ENCODE data around the gene SLC22A25.

Gene SLC22A25
- total RNA-seq: 0 reads per million in 3 donors

GRCh38 chr11:63243533-63243932 is at the start of gene SLC22A25:
Gene SLC22A25 (minus strand): TSS chr11:63243599. CDS start chr11:63229652, 13,947 bp downstream.
- Histone ChIP-seq H3K4me3 (ENCODE audit: insufficient read depth, low read depth, low read length, poor library complexity, severe bottlenecking) (no peak within 1 kb of the TSS), H3K4me1 (ENCODE audit: control insufficient read depth, insufficient read depth, low read length, poor library complexity, severe bottlenecking) (no peaks in the 10 kb centered on the region), H3K27me3 (replicated peaks; ENCODE audit: control insufficient read depth, insufficient read depth, low read length, poor library complexity, severe bottlenecking) (no peaks in the 10 kb centered on the region), H3K36me3 (ENCODE audit: control insufficient read depth, insufficient read depth, low read length) (no peaks in the 10 kb centered on the region), H3K9me3 (ENCODE audit: control insufficient read depth, low read length) (no peaks in the 10 kb centered on the region), H3K27ac (ENCODE audit: insufficient read depth, low read length, poor library complexity, severe bottlenecking) (no peak within 1 kb of the TSS)
- DNase-seq: no peak

GRCh38 chr11:63290285-63290684 is 46.9 kb upstream of the SLC22A25 start:
- H3K4me1 ChIP-seq (ENCODE audit: control insufficient read depth, insufficient read depth, low read length, poor library complexity, severe bottlenecking): no peaks in the 10 kb centered on the region
- no peaks in the 10 kb centered on the region for H3K27me3 ChIP-seq (replicated peaks; ENCODE audit: control insufficient read depth, insufficient read depth, low read length, poor library complexity, severe bottlenecking)
- H3K4me3 ChIP-seq (ENCODE audit: insufficient read depth, low read depth, low read length, poor library complexity, severe bottlenecking): no peak overlapping the region
- no peaks in the 10 kb centered on the region for H3K9me3 ChIP-seq (ENCODE audit: control insufficient read depth, low read length)
- no peak for DNase-seq
- H3K36me3 ChIP-seq (ENCODE audit: control insufficient read depth, insufficient read depth, low read length): no peaks in the 10 kb centered on the region
- no peak overlapping the region for H3K27ac ChIP-seq (ENCODE audit: insufficient read depth, low read length, poor library complexity, severe bottlenecking)

- Histone ChIP-seq H3K27ac (ENCODE audit: insufficient read depth, low read length, poor library complexity, severe bottlenecking) (no peak overlapping the region), H3K27me3 (replicated peaks; ENCODE audit: control insufficient read depth, insufficient read depth, low read length, poor library complexity, severe bottlenecking) (no peaks in the 10 kb centered on the region), H3K4me3 (ENCODE audit: insufficient read depth, low read depth, low read length, poor library complexity, severe bottlenecking) (no peak overlapping the region), H3K4me1 (ENCODE audit: control insufficient read depth, insufficient read depth, low read length, poor library complexity, severe bottlenecking) (no peaks in the 10 kb centered on the region), H3K36me3 (ENCODE audit: control insufficient read depth, insufficient read depth, low read length) (no peaks in the 10 kb centered on the region), H3K9me3 (ENCODE audit: control insufficient read depth, low read length) (no peaks in the 10 kb centered on the region)
- DNase-seq: no peak
Observed at GRCh38 chr11:63289658-63290057, 46.3 kb upstream of the SLC22A25 start.

- no peak overlapping the region for H3K4me3 ChIP-seq (ENCODE audit: insufficient read depth, low read depth, low read length, poor library complexity, severe bottlenecking)
- no peak for DNase-seq
- no peak overlapping the region for H3K27ac ChIP-seq (ENCODE audit: insufficient read depth, low read length, poor library complexity, severe bottlenecking)
- no peaks in the 10 kb centered on the region for H3K36me3 ChIP-seq (ENCODE audit: control insufficient read depth, insufficient read depth, low read length)
- no peaks in the 10 kb centered on the region for H3K4me1 ChIP-seq (ENCODE audit: control insufficient read depth, insufficient read depth, low read length, poor library complexity, severe bottlenecking)
- H3K9me3 ChIP-seq (ENCODE audit: control insufficient read depth, low read length): no peaks in the 10 kb centered on the region
- peaks cover 2% of the 10 kb centered on the region for H3K27me3 ChIP-seq (replicated peaks; ENCODE audit: control insufficient read depth, insufficient read depth, low read length, poor library complexity, severe bottlenecking)
Observed at GRCh38 chr11:63282579-63282978, 39.2 kb upstream of the SLC22A25 start.

GRCh38 chr11:63280920-63281319 is 37.5 kb upstream of the SLC22A25 start:
- Histone ChIP-seq H3K4me3 (ENCODE audit: insufficient read depth, low read depth, low read length, poor library complexity, severe bottlenecking) (no peak overlapping the region), H3K4me1 (ENCODE audit: control insufficient read depth, insufficient read depth, low read length, poor library complexity, severe bottlenecking) (no peaks in the 10 kb centered on the region), H3K27me3 (replicated peaks; ENCODE audit: control insufficient read depth, insufficient read depth, low read length, poor library complexity, severe bottlenecking) (peaks cover 2% of the 10 kb centered on the region), H3K36me3 (ENCODE audit: control insufficient read depth, insufficient read depth, low read length) (no peaks in the 10 kb centered on the region), H3K27ac (ENCODE audit: insufficient read depth, low read length, poor library complexity, severe bottlenecking) (no peak overlapping the region), H3K9me3 (ENCODE audit: control insufficient read depth, low read length) (no peaks in the 10 kb centered on the region)
- DNase-seq: no peak

DNA sequence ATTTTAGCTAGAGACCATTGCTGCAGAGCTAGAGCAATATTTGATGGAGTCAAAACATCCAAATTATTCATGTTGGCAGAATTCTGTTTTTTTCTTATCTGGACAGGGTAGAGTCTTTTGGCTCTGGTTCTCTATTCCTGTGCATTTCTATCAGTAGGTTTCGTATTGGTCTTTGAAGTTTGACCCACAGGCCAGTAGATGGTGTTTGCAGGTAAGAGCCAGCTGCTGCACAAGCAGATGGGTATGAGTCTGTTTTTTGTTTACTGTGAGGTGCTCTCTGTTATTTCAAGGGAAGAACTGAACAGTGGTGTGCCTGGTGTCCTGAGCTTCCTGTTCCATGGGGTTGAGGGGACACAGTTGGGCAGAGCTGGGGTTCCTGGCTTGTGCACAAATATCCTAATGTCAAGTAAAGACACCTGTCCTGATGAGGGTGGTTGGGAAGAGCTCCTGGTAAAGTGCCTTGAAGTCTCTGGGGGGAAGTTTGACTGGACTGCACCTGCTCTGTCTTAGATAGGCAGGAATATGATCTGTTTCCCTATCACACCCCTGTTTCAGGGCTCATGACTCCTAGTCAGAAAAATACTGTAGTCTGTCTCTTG is 34.0 kb upstream of the SLC22A25 start:
- DNase-seq: no peak
- H3K27ac ChIP-seq (ENCODE audit: insufficient read depth, low read length, poor library complexity, severe bottlenecking): no peak overlapping the region
- no peaks in the 10 kb centered on the region for H3K27me3 ChIP-seq (replicated peaks; ENCODE audit: control insufficient read depth, insufficient read depth, low read length, poor library complexity, severe bottlenecking)
- H3K9me3 ChIP-seq (ENCODE audit: control insufficient read depth, low read length): no peaks in the 10 kb centered on the region
- no peaks in the 10 kb centered on the region for H3K4me1 ChIP-seq (ENCODE audit: control insufficient read depth, insufficient read depth, low read length, poor library complexity, severe bottlenecking)
- no peak overlapping the region for H3K4me3 ChIP-seq (ENCODE audit: insufficient read depth, low read depth, low read length, poor library complexity, severe bottlenecking)
- no peaks in the 10 kb centered on the region for H3K36me3 ChIP-seq (ENCODE audit: control insufficient read depth, insufficient read depth, low read length)

DNA sequence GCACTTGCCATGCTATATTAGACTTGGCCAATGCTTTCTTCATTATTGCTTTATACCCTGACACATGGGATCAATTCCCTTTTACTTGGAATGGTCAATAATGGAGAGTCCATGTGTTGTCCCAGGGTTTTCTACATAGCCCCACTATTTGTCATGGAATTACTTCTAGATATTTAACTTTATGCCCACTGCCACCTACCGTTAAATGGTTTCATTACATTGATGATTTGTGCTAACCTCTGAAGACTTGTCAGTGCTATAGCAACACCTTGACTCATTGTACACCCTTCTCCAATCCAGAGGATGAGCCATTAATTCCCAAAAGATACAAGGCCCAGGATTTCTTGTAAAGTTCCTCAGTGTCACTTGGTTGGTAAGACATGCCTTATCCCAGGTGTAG is 31.4 kb upstream of the SLC22A25 start:
- no peak overlapping the region for H3K27ac ChIP-seq (ENCODE audit: insufficient read depth, low read length, poor library complexity, severe bottlenecking)
- DNase-seq: no peak
- no peaks in the 10 kb centered on the region for H3K9me3 ChIP-seq (ENCODE audit: control insufficient read depth, low read length)
- H3K36me3 ChIP-seq (ENCODE audit: control insufficient read depth, insufficient read depth, low read length): no peaks in the 10 kb centered on the region
- H3K27me3 ChIP-seq (replicated peaks; ENCODE audit: control insufficient read depth, insufficient read depth, low read length, poor library complexity, severe bottlenecking): no peaks in the 10 kb centered on the region
- H3K4me3 ChIP-seq (ENCODE audit: insufficient read depth, low read depth, low read length, poor library complexity, severe bottlenecking): no peak overlapping the region
- no peaks in the 10 kb centered on the region for H3K4me1 ChIP-seq (ENCODE audit: control insufficient read depth, insufficient read depth, low read length, poor library complexity, severe bottlenecking)

GRCh38 chr11:63273685-63274084 is 30.3 kb upstream of the SLC22A25 start:
- H3K27ac ChIP-seq (ENCODE audit: insufficient read depth, low read length, poor library complexity, severe bottlenecking): no peak overlapping the region
- H3K9me3 ChIP-seq (ENCODE audit: control insufficient read depth, low read length): no peaks in the 10 kb centered on the region
- no peaks in the 10 kb centered on the region for H3K27me3 ChIP-seq (replicated peaks; ENCODE audit: control insufficient read depth, insufficient read depth, low read length, poor library complexity, severe bottlenecking)
- no peaks in the 10 kb centered on the region for H3K4me1 ChIP-seq (ENCODE audit: control insufficient read depth, insufficient read depth, low read length, poor library complexity, severe bottlenecking)
- no peak for DNase-seq
- no peak overlapping the region for H3K4me3 ChIP-seq (ENCODE audit: insufficient read depth, low read depth, low read length, poor library complexity, severe bottlenecking)
- H3K36me3 ChIP-seq (ENCODE audit: control insufficient read depth, insufficient read depth, low read length): no peaks in the 10 kb centered on the region

GRCh38 chr11:63262547-63262946 is 19.1 kb upstream of the SLC22A25 start:
- H3K27ac ChIP-seq (ENCODE audit: insufficient read depth, low read length, poor library complexity, severe bottlenecking): no peak overlapping the region
- no peak for DNase-seq

DNA sequence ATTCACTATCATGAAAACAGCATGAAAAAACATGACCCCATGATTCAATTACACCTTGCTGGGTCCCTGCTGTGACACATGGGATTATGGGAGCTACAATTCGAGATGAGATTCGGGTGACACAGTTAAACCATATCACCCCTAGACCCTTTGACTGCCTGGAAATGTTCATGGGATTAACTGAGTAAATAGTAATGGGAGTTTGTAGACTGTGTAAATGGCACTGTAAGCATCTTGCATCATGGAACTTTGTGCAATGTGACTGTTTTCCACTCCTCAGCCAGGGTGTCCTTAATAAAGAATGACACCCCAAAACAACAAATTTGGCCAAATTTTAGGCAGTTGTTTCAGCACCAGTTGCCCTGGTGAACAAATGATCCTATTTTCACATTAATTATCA is 7.9 kb upstream of the SLC22A25 start:
- Histone ChIP-seq H3K9me3 (ENCODE audit: control insufficient read depth, low read length) (no peaks in the 10 kb centered on the region), H3K27me3 (replicated peaks; ENCODE audit: control insufficient read depth, insufficient read depth, low read length, poor library complexity, severe bottlenecking) (no peaks in the 10 kb centered on the region), H3K27ac (ENCODE audit: insufficient read depth, low read length, poor library complexity, severe bottlenecking) (no peak overlapping the region), H3K36me3 (ENCODE audit: control insufficient read depth, insufficient read depth, low read length) (no peaks in the 10 kb centered on the region), H3K4me3 (ENCODE audit: insufficient read depth, low read depth, low read length, poor library complexity, severe bottlenecking) (no peak overlapping the region), H3K4me1 (ENCODE audit: control insufficient read depth, insufficient read depth, low read length, poor library complexity, severe bottlenecking) (no peaks in the 10 kb centered on the region)
- no peak for DNase-seq

More at GRCh38 chr11:63262547-63262946, 19.1 kb upstream of the SLC22A25 start:
- Histone ChIP-seq H3K9me3 (ENCODE audit: control insufficient read depth, low read length) (no peaks in the 10 kb centered on the region), H3K4me3 (ENCODE audit: insufficient read depth, low read depth, low read length, poor library complexity, severe bottlenecking) (no peak overlapping the region), H3K27me3 (replicated peaks; ENCODE audit: control insufficient read depth, insufficient read depth, low read length, poor library complexity, severe bottlenecking) (no peaks in the 10 kb centered on the region), H3K4me1 (ENCODE audit: control insufficient read depth, insufficient read depth, low read length, poor library complexity, severe bottlenecking) (no peaks in the 10 kb centered on the region), H3K36me3 (ENCODE audit: control insufficient read depth, insufficient read depth, low read length) (no peaks in the 10 kb centered on the region)
